HG03039 (cell line): ENCODE results near the gene S100A9.

ENCODE experiments used
- ATAC-seq: cut with Tn5 transposase; IDR thresholded peaks from one replicate; pipeline ENCODE4 v1.9.1; 2021; ENCODE audit warnings: mild to moderate bottlenecking, moderate library complexity; ENCODE audit not compliant: unreplicated experiment

The S100A9 gene

DNA sequence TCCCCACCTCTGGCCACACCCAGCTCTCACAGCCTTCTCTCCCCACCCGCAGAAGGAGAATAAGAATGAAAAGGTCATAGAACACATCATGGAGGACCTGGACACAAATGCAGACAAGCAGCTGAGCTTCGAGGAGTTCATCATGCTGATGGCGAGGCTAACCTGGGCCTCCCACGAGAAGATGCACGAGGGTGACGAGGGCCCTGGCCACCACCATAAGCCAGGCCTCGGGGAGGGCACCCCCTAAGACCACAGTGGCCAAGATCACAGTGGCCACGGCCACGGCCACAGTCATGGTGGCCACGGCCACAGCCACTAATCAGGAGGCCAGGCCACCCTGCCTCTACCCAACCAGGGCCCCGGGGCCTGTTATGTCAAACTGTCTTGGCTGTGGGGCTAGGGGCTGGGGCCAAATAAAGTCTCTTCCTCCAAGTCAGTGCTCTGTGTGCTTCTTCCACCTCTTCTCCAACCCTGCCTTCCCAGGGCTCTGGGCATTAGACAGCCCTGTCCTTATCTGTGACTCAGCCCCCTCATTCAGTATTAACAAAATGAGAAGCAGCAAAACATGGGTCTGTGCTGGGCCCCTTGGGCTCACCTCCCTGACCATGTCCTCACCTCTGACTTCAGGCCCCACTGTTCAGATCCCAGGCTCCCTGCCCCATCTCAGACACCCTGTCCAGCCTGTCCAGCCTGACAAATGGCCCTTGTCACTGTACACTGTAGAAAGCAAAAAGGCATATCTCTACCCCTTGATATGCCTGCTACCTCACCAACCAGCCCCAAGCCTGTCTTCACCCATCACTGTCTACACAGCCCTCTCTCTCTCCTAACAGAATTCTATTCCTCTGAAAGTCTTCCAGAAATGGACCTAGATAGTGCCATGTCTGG lies 3.2 kb downstream of the S100A9 start:
- ATAC-seq, result no peak

DNA sequence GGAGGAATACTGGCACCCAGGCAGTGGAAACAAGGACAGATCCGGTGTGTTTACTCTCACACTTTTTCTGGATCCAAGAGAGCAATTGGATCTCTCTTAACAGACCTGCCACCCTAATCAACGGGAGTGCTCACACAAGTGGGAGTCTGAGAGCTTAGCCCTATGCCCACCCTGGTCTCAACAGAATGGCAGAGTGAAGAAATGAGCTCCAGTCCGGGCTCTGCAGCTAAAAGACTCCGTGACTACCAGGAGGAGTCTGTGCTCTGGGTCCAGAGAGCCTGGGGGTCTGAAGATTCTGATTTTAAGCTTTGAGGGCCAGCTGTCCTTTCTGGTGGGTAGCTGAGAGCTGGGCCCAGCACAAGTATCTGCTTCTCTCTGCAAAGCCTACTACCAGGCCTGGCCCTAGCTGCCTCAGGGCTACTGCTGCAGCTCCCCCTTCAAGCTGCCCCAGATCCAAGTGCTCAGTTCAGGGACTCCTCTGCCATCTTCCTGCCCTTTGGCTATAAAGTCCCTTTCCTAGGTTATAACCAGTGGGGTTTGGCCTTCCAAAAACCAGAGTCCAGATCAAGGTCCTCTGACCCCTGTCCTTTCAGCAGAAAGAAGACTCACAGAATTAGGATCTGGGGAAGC lies 3.9 kb downstream of the S100A9 start:
- no peak for ATAC-seq

DNA sequence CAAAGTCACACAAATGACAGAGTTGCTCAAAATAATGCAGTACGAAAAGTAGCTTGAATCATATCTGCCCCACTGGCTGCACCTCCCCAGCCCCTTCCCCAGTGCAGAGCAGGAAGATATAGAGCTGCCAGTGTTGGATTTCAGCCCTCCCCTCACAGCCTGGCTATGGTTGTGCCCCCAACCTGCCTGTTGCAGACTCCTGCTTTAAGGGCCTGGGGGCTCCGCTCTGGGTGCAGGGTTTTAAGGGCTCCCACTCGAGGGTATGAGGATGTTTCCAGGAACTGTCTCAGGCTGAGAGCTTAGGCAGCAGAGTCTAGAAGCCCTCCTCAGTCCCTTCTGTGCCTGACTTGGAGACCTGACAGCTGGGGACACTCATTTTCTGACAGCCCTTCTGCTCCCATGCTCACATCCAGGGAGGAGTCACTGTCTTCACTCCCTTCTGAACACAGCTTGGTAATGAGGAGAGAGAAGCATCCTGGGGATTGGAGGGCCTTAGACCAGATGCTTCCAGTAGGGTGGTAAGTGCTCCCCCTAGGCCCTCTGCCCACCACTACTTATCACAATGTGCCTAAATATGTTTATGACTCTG lies 4.6 kb downstream of the S100A9 start:
- ATAC-seq, result no peak

DNA sequence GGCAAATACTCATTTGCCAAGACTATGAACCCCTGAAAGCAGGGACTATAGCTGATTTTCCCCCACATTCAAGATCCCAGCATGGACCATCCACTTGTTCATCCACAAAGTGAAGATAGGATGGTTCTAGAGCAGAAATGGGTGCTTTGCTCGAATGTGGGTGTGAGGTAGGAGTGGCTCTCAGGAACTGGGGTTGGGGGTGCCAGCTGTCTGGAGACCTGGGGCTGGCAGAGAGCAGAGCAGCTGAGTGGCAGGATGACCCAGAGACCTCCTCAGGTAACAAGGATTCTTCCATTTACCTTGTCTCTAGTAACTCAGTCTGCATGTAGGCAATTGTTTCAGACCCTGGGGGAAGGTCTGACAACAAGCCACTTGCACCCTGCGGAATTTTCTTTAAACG lies 6.0 kb downstream of the S100A9 start:
- no peak for ATAC-seq

DNA sequence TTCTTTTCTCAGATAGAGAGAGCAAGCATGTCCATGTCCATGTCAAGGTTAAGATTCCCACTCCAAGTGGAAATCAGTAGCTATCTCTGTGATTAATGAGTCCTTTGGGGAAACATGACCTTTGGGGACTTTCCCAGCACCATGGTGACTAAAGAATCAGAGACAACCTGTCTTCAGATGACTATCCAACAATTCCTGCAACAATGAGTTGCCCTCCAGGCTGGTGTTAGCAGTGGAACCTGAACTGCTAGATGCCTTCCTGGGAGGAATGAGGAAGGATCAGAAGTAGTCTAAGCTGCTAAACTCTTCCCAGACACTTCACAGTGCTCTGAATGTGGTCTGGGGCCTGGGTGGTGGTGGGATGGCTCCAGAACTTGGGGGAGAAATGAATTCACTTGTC lies 6.5 kb downstream of the S100A9 start:
- no peak for ATAC-seq

DNA sequence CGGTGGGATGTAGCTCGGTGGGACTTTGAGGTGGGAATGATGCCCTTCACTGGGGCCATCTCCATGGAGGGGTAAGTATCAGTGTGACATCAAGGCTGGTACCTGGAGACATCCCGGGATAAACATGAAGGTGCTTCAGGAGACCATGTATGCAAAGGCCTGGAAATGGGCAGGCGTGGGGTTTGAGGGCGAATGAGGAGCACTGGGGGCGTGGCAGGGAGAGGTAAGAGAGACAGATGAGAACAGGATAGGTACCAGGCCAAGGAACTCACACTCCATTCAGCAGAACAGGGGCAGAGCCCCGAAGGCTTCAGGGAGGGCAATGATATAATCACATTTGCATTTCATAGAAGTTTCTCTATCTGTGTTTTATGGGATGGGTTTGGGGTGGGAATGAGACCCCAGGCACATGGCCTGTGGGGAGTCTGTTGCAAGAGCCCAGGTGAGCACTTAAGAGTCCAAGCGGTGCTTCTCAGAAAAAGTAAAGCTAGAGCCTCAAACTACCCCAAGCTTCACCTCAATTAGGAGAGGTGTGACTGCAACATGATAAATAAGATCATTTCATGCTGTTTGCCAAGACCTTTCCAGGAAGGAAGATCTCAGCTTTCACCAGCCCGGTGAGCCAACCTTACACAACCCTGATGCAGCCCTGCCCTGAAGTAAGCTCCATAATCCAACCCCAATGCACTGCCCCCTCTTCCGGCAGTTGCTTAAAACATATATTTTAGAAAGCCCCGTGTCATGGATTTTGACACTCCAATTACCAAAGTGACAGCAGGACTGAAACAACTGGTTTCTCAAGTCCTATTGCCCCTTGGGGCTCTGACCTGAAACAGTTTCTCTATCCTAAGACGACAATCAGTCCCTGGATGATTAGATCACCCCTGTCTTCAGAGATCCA lies 7.4 kb downstream of the S100A9 start:
- no peak for ATAC-seq

DNA sequence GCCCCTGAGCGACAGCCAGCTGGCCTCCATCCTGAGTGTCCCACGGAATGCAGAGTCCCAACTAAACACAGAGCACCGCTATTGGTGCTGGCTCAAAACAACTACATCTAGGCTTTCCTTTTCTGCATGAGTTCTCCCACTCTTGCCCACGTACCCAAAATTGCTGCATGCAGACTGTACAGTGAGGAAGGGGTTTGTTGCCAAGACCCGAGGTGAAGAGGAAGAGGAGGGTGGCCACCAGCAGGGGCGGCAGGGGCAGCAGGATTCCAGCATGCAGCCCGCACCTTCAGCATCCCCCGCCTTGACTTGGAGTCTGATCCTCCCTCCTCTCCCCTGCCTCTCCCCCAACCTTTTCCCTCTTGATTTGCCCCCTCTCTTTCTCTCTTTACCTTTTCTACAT lies 8.0 kb downstream of the S100A9 start:
- ATAC-seq, result no peak

DNA sequence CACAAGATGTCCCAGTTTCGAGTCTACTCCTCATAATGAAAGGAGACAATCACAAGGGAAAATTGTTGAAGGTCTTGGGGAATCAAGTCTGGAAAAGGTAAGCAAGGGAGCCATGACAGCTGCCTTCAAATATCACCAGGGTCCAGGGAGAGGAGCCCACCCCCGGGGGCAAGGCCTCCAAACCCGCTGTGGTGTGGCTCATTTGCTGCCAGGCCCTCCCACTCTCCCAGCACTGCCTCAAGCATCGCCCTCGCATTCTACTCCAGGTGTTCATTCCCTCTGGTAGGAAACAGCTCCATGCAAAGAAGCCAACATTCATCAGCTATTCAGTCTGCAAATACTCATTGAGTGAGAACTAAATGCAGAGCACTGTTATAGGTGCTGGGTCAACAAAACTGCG lies 8.6 kb downstream of the S100A9 start:
- ATAC-seq, result no peak

DNA sequence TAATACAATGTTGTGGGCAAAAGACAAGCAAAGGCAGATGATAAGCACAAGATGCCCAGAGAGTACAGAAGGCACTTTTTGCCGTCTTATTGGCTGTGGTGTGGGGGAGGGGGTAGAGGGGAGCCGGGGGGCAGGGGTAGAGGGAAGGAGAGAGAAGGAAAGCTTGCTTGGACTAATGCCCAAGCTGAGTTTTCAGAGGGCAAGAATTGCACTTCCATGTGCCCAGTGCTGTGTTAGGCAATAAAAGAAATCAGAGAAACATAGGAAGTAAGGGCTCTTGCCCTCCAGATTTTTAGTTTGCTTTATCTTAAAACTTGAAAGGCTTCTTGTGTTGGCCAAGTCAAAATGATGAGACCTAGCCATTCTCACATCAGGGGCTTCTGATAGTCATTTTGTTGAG lies 9.4 kb downstream of the S100A9 start:
- no peak for ATAC-seq

DNA sequence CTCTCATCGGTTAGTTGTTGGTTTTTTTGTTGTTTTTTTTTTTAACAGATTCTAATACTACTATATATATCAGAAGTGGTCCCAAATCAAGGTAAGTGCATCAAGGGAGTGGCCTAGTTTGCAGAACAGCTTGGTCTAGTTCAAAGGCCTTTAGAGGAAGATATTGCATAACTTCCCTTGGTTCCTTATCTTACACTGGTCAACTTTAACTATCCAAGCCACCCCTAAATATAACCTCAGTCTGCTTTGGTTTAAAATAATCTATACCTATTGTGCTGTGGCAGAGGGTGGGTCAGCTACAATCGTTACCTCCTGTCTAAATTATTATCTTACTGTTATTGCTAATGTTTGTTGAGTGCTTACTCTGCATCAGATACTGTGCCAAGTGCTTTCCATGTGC lies 10.8 kb downstream of the S100A9 start:
- ATAC-seq, result no peak

DNA sequence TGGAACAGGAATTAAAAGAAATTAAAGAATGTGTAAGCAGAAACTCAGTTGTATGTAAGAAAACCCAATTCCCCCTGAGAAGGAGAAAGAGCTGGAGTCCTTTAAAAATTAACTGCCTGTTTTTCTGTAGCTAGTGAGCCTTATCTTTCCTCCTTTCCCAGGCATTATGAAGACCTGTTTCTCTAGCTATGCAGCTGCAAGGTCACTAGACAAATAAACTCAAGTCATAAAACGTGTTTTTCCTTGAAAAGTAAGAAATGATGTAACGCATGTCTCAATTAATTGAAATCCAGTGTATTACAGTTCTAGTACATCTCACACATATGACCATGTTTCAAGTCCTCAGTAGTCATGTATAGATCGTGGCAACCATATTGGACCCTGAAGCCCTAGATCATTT lies 12.5 kb downstream of the S100A9 start:
- no peak for ATAC-seq

DNA sequence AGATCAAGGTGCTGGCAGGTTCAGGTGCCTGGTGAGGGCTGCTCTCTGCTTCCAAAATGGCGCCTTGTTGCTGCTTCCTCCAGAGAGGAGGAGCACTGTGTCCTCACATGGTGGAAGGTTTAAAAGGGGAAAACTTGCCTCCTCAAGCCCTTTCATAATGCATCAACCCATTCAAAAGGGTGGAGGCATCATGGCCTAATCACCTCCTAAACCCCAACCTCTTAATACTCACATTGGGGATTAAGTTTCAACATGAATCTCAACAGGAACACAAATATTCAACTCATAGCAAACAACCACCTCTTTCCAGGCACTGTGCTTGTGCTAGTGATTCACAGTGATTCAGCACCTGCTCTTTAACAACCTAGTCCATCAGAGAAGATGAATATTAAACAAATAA lies 13.6 kb downstream of the S100A9 start:
- no peak for ATAC-seq

DNA sequence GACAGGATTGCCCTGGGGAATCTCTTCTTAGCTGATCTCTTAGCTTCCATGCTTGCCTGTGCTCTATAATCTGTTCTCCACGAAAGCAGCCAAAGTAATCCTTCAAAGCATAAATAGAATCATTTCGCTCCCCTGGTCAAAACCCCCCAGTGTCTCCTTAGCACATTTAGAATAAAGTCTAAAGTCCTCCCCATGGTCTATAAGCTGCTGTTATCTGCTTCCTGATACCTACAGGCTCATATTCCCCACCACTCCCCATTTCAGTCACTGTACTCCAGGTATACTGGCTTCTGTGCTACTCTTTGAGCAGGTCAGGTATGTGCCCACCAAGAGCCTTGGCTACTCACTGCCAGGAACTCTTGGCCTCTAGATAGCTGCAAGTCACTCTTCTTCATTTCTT lies 14.9 kb downstream of the S100A9 start:
- ATAC-seq, result no peak

DNA sequence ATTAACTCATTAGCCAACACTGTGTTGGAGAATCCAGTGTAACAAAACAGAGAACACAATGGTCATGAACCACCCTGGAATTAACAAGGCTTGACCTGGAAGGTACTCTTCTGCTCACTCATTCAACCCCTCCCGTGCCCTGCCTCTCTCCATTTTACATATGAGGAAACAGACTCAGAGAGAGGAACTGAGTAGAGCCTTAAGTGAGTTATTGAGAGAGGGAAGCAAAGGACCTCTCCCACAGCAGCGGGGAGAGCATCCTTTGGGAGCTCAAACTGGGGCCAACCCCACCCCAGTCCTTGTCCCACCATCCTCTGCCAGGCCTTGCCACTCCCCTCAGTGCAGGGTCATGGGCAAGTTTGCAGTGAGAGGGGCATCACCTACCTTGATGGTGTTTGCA lies 16.4 kb downstream of the S100A9 start:
- ATAC-seq, result no peak

DNA sequence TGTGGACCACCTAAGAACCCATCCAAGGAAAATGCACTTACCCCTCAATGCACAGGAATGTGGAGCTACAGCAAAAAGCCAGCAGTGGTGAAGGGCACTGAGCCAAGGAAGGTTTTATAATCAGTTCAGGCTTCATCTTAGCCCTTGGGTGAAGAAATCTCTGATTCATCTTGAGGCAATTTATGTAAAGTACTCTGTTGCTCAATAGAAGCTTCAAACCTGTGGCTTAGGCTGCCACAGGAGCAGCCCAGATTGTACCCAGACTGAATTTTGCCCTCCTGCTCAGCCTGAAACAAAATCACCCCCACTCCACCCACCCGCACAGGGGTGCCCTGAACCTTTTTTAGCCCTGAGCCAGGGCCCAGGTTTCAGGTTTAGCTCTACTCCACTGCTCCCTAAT lies 17.9 kb downstream of the S100A9 start, which contains the start of gene S100A12:
TSS of gene S100A12 (minus strand) at position 111 of the 400 bp plus-strand sequence. CDS start 1,029 bp downstream, outside the sequence.
- ATAC-seq, result no peak

DNA sequence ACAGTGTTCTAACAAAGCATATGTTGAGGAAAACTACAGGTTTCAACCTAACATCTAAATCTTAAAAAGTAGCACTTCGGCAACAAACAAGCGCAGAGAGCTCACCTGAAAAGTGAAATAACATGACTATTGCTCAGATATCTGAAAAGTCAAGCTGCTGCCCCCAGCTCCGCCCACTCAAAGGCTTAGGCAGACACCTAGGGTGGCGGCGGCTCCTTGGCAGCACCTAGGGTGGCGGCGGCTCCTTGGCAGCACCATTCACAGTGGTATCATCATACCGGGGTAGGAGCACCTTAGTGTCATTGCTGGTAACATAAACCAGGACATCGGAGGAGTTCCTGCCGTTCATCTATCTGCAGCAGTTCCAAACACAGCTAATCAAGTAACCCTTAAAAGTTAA lies 21.9 kb downstream of the S100A9 start:
- ATAC-seq, result no peak

DNA sequence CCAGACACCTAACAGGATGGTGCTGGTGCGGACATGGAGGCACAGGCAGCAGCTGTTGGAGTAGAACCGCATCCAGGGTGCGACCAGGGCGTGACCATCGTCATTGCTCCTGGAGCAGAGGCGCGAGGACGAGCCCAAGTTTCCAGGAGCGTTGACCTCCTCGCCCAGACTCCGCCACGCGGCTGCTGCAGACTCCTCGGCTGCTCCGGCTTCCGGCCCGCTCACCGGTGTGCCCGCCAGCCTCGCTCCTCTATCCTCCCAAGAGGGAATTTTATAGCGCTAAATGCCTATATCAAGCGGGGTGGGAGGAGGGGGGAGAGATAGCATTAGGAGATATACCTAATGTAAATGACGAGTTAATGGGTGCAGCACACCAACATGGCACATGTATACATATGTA lies 23.1 kb downstream of the S100A9 start:
- ATAC-seq, result no peak

DNA sequence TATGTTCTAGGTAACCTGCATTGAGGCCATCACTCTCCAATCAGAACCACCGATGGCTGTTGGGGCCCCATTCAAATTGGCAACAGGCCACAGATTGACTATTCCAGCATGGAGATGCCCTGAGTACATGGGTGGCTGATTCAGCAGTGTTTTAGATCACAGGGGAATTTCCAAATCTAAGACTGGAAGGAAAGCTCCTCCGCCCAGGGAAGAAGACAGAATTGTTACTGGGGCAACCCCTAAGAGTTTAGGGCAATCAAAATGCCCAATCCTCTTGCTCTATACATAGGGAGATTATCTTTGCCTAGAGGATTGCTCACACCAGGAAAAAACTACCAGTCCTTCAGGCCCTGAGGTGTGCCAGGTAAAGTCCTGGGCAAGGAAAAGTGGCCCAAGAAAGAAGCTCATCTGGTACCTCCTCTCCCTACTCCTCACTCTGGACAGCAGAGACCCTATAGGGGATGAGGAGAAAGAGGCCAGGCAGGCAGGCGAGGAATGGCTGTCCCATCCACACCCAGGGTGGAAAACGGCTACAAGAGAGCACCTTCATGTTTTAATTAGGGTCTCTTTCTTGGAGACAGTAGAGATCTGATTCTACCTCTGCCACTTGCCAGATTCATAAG lies 27.4 kb downstream of the S100A9 start:
- ATAC-seq, result no peak

DNA sequence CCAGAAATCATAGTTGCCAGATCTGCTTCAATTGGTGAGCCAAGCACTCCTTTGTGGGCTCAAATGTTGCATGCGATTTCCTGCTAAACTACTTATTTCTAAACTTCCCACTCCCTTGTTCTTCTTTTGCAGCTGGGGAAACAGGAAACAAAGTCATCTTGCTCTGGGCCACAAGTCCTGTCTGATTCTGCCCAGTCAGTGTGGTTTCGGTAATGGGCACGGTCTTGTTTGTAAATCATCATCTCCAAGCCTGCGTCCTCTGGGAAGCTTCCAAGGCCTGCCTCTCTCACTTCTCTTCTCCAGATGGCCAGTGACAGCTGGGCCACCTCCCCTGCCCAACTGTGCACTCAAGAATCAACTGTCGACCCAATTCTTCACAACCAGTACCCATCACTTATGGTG lies 28.8 kb downstream of the S100A9 start:
- no peak for ATAC-seq

DNA sequence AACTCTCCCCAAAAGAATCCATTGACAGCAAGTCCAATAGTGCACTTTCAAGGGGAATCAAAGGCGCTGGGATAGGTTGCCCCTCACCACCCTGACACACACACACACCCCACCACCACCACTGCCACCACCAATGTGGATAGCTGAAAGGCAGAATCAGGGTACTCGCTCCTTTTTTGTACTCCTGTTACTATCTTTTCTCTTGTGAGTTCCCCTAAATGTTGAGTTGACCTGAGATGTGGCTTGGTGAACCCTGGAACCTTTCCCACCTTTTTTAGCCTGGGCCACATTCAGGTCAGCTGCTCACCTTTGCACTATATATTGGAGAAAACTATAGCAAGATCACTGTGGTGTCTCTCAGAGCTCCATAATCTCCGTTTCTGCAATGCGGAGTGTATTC lies 29.3 kb downstream of the S100A9 start:
- no peak for ATAC-seq

DNA sequence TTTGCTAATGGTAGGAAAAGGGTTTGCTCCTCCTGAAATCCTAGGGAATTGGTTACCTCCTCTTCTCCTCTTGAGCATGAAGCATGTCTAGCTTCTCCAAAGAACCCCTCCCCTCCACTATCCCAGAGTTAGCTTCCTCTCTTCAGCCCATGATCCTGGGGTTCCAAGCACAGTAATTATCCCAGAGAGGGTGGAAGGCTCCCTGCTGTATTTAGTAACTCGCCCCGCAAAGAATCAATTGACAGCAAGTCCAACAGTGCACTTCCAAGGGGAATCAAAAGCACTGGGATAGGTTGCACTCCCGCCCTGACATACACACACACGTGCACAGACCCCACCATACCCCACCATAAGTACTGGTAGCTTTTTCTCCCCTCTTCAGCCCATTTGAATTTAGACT lies 30.1 kb downstream of the S100A9 start:
- ATAC-seq, result no peak
